Stimulated activated naive CD8-positive, alpha-beta T cell treated with anti-CD3 and anti-CD28 coated beads, Interleukin-15, Interleukin-2, amounts not matched to agents 100 U/mL and 50 U/mL, for 24 hours (primary cell): ENCODE results near the gene PGBD2.
"Not testable (repeated sequence)": the region's sequence is repeated elsewhere in the genome, so short reads cannot be mapped to it uniquely, and the experiment has no call there.

ENCODE experiments used
- ATAC-seq: fragments of 150-1000 bp; cut with Tn5 transposase; one replicate; pipeline ENCODE4 v1.10.0; 2021
- DNase-seq: peaks from one replicate; pipeline ENCODE4 v3.0.0; 2021

Gene PGBD2

DNA sequence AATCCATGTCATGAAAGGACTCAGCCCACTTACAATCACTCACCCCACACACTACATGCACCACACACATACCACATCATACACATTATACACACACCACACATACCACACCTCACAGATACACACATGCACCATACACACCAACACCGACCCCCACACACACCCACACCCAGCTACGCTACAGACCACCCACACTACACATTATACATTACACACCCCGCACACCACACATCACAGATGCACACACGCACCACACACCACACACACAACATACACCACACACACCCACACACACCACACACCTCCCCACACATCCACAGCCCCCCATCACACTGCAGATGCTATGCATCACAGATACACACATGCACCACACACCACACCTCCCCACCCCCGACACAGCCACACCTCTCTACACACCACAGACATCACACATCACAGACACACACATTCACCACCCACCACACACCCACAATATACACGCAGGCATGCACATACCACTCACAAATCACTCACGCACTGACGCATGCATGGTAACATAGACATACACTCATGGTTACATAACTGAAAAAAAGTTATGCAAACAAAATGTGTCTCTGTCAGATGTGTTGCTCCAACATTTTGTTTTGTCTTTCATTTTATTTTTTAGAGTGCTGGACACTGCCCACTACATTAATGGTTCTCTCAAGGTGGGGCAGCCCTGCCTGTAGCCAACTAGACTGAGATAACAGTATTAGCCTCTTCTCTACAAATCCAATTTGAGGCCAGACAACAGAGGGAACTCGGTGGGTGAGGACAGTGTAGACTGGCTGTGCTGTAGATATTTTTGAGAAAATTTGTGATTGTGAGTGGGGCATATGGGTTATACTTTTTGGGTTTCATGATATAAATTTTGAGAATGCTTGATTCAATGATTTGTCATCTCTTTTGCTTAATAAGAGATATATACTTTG, 15.2 kb upstream of the PGBD2 start:
- DNase-seq (no peak), ATAC-seq (no peak)

DNA sequence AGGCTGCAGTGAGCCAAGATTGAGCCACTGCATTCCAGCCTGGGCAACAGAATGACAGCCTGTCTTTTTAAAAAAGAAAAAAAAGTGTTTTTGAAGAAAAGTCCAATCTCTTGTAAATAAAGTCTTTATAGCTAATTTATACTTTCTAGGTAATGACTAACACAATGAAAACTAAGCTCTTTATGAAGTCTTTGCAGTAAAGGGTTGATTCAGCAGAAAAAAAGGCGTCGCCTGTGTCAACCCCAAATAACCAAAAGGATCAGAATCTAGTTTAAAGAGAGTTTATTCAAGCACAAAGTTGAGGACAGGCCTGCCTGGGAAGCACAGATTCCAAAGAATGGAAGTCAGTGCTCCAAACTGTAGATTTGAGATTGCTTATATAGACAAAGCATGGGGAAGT, 14.3 kb upstream of the PGBD2 start:
- ATAC-seq (no peak), DNase-seq (no peak)

DNA sequence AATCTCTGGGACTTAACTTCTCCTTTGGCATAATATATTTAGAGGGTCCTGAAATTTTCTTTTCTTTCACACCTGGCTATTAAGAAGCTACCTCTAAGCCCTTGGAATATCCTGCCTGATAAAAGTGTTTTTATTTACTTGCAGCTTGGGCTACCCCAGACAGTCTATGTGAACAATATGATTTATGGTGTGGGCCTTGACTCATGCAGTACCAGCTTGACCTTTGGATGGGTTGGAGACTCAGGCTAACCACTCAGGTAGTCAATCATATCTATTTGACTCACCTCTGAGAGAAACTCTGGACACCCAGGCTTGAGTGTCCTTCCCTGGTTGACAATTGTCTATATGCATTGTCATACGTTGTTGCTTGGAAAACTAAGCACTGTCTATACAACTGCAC, 13.4 kb upstream of the PGBD2 start:
- DNase-seq (no peak), ATAC-seq (no peak)

DNA sequence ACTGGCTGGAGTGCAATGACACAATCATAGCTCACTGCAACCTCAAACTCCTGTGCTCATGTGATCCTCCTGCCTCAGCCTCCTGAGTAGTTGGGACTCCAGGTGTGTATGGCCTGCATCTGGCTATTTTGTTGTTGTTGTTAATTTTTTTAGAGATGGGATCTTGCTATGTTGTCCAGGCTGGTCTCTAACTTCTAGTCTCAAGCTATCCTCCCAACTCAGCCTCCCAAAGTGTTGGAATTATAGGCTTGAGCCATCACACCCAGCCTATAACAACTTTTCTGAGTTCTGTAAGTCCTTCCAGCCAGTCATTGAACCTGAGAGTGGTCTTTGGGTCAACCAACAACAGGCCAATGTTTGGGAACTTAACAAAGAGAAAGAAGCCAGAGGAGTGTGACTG, 11.2 kb upstream of the PGBD2 start:
- DNase-seq, result no peak
- ATAC-seq, result no peak

DNA sequence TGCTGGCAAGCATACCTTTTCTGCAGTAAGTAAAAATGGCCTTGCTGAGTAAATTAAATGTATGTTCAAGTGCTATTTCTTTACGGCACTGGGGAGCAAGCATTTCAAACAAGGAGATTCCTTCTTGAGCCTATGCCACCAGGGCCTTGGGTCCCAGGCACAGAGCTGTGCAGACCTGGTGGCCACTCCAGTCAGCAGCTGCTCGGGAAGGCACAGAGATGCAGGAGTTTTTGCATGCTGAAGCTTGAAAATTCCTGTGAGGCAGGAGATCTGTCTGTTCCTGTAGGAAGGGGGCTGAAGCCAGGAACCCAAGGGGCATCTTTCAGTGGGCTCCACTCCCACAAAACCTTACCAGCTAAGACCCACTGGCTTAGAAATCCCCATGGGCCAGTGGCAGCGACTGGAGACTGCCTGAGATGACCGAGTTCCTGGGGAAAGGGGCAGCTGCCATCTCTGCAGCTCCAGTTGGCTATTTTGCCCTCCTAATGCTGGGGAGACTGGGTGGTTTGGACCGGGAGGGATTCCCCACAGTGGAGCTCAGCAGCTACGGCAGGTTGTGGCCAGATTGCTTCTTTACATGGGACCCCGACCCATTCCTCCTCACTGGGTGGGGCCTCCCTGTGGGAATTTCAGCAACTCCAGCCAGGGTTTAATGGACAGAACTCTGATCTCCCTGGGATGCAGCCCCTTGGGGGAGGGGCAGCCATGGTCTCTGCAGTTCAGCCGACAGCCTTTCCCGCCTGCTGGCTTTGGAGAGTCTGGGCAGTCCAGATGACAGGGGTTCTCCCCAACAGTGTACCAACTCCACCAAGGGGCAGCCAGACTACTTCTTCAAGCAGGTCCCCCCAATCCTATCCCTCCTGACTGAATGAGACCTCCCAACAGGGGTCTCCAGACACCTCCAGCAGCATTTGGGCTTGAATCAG, 8.4 kb upstream of the PGBD2 start:
- DNase-seq, result no peak
- ATAC-seq, result no peak

DNA sequence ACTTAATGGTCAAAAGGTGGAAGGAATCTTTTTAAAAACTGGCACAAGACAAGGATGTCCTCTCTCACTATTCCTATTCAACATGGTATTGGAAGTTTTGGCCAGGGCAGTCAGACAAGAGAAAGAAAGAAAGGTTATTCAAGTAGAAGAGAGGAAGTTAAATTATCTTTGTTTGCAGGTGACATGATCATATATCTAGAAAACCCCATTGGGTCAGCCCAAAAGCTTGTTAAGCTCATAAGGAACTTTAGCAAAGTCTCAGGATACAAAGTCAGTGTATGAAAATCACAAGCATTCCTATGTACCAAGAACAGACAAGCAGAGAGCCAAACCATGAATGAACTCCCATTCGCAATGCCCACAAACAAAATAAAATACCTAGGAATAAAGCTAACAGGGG, 5.4 kb upstream of the PGBD2 start:
- DNase-seq (no peak), ATAC-seq (no peak)

DNA sequence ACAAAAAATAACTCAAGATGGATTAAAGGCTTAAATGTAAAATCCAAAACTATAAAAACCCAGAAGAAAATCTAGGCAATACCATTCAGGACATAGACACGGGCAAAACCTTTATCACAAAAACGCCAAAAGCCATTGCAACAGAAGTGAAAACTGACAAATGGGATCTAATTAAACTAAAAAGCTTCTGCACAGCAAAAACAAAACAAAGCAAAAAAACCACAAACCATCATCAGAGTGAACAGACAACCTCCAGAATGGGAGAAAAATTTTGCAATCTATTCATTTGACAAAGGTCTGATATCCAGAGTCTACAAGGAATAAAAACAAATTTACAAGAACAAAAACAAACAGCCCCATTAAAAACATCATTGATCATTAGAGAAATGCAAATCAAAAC, 4.5 kb upstream of the PGBD2 start:
- no peak for ATAC-seq
- DNase-seq, result no peak

DNA sequence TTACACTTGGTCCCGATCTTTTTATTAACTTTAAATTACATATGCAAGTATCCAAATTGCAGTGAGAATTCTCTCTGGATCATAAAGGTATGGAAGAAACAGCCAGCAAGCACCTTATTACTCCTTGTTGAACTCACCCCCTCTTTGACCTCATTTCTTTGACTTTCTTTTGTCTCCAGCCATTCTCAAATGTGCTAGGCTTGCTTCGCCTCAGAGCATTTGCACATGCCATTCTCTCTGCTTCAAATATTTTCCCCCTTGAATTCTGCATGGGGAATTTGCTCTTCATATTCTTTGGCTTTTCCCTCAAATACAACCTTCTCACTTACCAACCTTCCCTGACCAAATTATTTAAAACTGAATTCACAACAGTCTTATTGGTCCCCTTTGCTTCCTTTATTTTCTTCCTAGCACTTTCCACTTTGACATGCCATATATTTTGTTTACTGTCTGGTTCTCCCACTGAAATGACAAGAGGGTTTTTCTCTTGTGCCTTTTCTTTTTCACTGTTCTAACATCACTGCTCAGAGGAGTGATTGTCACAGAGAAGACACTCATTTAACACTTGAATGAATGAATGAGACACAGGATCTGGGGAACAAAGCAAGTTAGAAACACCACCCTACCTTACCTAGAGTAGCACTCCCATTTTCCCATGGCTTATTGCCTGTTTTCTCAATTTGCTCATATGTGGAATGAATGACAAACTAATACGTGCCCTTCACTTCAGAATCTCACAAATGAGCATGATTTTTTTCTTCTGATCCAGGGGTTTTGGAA, 1.4 kb upstream of the PGBD2 start:
- ATAC-seq (no peak), DNase-seq (no peak)

DNA sequence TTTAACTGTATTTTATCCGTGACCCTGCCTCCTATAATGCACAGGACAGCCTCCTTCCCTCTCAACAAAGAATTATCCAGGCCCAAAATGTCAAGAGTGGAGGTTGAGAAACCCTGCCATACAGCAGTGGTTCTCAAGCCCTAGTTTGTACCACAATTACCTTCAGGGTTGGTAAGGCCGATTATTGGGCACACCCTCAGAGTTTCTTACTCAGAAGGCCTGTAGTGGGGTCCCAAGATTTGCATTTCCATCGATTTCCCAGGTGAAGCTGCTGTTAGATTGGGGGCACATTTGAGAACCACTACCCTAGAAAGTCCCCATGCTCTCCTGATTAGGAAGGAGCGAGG, 400 bp upstream of the PGBD2 start:
- no peak for ATAC-seq
- DNase-seq, result no peak

DNA sequence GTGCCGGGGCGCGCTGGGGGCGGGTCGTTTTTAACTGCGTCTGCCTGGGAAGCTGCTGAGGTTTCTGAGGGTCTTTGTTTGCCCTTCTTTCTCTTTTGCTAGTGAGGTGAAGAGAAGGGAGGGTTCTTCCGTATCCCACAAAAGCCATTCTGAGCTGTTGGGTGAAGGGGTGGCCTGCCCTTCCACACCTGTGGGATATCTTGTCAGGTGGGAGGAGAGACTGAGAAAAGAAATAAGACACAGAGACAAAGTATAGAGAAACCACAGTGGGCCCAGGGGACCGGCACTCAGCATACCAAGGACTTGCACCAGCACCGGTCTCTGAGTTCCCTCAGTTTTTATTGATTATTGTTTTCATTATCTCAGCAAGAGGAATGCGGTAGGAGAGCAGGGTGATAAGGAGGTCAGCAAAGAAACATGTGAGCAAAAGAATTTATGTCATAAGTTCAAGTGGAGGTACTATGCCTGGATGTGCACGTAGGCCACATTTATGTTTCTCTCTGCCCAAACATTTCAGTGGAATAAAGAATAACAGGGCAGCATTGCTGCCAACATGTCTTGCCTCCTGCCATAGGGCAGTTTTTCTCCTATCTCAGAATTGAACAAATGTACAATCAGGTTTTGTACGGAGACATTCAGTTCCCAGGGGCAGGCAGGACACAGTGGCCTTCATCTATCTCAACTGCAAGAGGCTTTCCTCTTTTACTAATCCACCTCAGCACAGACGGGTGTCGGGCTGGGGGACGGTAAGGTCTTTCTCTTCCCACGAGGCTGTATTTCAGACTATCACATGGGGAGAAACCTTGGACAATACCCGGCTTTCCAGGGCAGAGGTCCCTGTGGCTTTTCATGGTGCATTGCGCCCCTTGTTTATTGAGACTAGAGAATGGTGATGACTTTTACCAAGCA, 972 bp downstream of the PGBD2 start:
- ATAC-seq, result no peak
- no peak for DNase-seq

DNA sequence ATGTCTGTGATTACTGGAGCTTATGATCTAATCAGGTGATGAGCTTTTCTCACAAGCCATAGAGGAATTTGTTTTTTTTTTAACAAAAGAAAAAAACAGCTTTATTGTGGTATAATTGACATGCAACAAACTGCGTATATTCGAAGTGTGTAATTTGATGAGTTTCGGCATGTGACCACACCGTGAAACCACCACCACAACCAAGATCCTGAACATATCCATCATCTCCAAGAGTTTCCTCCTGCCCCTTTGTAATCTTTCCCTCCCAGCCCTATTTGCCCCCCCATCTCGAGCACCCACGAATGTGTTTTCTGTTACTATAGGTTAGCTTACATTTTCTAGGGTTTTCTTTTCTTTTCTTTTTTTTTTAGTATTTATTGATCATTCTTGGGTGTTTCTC, 4.7 kb downstream of the PGBD2 start:
- no peak for ATAC-seq
- no peak for DNase-seq

DNA sequence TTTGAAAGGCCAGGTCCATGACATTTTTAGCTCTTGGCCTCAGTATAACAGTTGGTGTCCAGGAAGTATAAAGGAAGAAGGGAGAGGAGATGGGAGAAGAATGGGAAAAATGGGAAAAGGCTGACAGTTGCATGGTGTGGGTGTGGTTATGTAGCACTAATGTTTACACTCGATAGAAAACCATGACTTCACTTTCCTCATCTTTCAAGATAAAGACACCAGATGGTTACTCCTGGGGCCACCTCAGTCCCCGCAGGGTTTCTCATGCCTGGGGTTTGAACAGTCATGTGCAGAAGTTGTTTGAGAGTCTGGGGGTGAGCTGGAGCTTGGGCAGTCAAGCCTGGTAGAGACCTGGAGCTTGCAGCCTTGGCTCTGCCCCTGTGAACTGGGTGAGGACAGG, 7.9 kb downstream of the PGBD2 start:
- DNase-seq (no peak), ATAC-seq (no peak)

DNA sequence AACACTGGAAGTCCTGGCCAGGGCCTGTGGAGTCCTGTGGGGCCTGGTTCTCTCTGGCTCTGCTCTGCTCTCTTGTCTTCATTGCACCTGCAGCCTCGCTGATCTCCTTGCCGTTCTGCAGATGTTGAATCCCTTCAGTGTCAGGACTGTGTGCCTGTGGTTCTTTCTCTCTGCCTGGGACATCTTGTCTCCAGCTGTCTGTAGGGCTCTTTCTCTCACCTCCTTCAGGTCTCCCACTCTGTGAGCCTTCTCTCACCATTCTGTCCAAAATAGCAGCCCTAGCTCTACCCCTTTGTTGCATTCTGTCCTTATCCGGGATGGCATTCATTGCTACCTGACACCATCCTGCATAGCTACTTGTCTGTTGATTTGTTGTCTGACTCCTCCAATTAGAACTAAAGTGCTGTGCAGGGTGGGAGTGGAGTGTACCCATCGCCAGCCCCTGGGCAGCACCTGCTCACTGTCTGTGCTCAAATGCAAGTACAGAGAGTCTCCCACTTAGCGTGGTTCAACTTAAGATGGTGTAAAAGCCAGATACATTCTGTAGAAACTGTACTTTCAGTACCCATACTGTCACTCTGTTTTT, 8.9 kb downstream of the PGBD2 start:
- DNase-seq (no peak), ATAC-seq (no peak)

DNA sequence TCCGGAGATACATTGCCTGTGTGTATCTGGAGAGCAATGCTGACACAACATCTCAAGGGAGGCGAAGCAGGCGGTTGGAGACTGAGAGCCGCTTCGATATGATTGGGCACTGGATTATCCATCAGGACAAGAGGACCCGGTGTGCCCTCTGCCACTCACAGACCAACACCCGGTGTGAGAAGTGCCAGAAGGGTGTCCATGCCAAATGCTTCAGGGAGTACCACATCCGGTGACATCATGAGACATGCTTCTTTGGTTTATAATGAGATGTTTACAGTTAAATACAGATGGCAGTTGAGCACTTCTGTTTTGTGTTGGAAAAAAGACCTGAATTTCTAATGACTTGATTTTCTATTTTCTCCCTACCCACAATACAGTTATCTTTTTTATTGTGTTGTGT, 12.1 kb downstream of the PGBD2 start:
- ATAC-seq (no peak), DNase-seq (no peak)

DNA sequence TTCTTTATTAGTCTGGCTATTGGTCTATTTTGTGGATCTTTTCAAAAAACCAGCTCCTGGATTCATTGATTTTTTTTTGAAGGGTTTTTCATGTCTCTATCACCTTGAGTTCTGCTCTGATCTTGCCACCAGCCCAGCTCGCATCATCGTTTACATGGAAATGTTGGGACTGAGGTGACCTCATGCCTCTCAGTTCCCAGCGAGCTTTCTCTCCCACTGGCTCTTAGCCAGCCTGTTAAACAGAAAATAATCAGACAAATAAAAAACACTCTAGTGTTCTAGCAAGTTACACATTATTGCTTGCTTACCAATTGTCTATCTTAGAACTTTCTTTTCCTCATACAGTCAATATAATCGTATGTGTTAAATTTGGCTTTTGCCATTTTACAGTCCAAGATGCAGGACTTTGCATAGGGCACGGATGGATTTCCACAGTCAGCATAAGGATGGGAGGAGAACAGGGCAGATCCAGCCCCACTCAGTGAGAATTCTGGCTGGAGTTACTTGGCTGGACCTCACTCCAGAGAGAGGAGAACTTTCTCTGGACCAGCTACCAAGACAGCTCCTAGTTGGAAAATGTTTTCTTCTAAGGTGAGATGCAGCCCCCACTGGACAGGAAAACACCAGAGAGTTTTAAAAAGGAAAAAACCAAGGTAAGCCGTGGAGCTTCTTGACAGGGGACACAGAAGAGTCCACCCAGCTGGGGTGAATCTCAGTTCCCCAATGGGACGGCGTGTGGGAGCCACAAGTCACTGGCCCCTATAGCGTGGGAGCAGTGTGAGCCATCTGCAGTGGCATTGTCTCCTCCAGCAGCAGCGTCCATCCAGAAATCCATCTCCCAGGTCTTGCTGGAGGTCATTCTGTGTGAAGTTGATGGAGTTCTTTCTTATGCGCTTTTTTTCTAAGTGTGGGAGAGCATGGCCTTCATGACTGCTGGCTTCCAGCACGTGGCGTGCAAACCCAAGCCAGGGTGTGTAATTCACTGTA, 17.6 kb downstream of the PGBD2 start:
- DNase-seq (no peak), ATAC-seq (no peak)

DNA sequence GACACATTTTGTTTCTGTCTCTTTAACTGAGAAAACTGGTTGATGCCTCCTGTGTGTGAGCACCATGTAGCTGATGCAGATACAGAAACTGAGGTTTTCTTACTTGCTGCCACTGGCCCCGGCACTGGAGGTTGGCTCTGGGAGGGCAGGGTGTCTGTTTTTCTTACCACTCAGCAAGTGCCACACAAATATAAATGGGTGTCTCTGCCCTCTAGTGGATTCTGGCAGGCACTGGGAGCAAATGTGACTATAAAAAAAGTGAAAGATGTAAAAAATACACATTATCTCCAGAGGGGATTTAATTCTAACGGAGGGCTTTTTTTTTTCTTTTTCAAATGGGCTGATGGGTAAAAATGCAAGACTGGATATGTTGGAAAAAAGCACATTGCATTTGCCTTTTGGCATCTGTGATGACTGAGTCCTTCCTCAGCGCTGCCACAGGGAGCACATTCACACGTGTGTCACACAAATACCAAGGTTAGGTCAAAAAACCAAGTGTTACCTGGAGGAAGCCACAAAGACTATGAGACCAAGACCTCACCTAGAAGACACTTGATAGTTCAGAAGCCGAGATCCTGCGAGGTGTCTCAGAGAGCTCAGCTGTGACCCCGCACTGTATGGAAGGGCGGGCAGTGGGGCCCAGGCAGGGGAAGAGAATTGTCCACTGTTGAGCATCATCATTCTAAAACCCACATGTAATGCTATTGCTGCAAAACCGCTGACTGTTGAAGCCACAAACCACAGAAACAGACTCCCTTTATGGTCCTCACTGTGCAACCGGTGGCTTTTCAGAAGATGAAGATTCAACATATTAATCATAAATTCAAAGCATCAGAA, 18.9 kb downstream of the PGBD2 start:
- peak; percentile 45 for DNase-seq
- ATAC-seq, result peak; percentile 95

DNA sequence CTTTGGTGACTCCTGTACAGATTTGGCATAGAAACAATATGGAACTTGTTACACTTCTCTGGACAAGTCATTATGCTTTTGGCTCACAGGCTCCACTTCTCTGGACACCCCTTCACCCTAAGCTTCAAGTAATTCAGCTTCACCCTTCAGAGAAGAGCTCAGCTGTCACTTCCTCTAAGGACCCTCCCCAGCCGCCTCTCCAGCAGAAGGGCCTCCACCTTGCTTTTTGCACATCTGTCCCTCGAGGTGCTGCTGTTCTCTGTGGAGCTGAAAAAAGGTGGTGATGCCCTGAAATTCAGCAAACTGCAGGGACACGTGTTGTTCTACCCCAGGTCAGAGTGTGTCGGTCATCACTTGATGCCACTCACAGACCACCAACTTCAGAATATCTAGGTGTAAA, 19.8 kb downstream of the PGBD2 start:
- not testable (repeated sequence) for DNase-seq, ATAC-seq

DNA sequence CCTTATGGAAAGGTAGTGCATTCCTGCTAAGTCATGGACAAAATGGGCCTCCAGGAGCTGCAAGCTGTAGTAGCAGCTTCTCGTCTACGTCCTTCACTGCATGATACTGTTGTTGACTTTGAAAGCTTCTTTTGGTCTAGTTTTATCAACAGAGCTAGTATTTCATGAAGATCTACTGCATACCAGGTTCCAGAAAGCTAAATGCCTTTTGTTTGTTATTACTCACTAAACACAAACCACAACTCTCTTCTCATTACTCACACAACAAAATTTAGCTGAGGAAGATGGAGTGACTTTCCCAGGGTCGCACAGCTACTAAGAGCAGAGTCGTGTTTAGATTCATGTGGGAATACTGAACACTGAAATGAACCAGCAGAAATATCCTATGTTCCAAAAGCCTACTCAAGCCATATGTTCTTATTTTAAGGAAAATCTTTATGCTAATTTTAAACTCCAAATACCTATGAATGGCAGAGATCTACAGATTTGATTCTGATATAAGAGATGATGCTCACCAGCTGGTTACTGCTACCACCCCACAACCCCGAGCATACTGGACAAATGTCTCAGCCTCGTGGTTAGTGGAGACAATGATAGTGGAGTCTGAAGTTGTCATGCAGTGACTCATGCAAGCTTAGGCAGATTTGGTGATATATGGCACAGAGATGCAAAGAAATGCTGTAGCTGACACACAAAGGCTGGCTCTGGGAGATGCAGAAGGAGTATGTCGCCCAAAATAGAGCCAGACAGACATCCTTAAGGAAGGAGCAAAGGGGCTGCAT, 20.6 kb downstream of the PGBD2 start:
- DNase-seq, result no peak

More for the DNA sequence above, 20.6 kb downstream of the PGBD2 start:
- no peak for ATAC-seq
